GM12878 (cell line): ENCODE measurements around the gene GPR107. TPM values are rescaled to one million over a fixed set of nuclear protein-coding genes. Genes with fewer than 3 reads are reported as not detected.

ENCODE experiments used
- CBX3 ChIP-seq: fragments of 200-600 bp; sonication (generic); IDR thresholded peaks from 2 replicates; pipeline ENCODE4 v1.6.1; 2016; ENCODE audit warnings: low read depth, borderline replicate concordance
- EP300 ChIP-seq, 2 experiments: fragments of 150-350 bp in 1 of 2; IDR thresholded peaks; 2 replicates each; pipeline ENCODE4 v1.6.1; 2011 to 2012; ENCODE audit warnings: low read depth in 2 of 2, low read length in 2 of 2, borderline replicate concordance in 1 of 2, improper control_type of control experiment in 1 of 2, inconsistent platforms in 1 of 2; ENCODE audit not compliant: control insufficient read depth in 1 of 2
- ETV6 ChIP-seq, 2 experiments: fragments of 450-650 bp in 1 of 2; IDR thresholded peaks in 1 of 2; conservative IDR thresholded peaks in 1 of 2; 2 replicates each; pipeline ENCODE4 v1.6.1; 2014; ENCODE audit warnings: antibody characterized with exemption in 1 of 2, borderline replicate concordance in 1 of 2, low read depth in 1 of 2, mild to moderate bottlenecking in 1 of 2, moderate library complexity in 1 of 2
- GABPA ChIP-seq: IDR thresholded peaks from 2 replicates; pipeline ENCODE4 v1.6.1; 2014; ENCODE audit warnings: antibody characterized with exemption, low read depth, mild to moderate bottlenecking, inconsistent platforms
- GATAD2B ChIP-seq: fragments of 450-650 bp; conservative IDR thresholded peaks from 2 replicates; pipeline ENCODE4 v1.6.1; 2017; ENCODE audit warnings: low read depth, mild to moderate bottlenecking, moderate library complexity
- IRF4 ChIP-seq: IDR thresholded peaks from 2 replicates; pipeline ENCODE4 v1.6.1; 2011; ENCODE audit warnings: low read depth, low read length
- KDM1A ChIP-seq: fragments of 200-600 bp; sonication (generic); IDR thresholded peaks from 2 replicates; pipeline ENCODE4 v1.6.1; 2016; ENCODE audit warnings: borderline replicate concordance
- PML ChIP-seq: IDR thresholded peaks from 2 replicates; pipeline ENCODE4 v1.6.1; 2012; ENCODE audit warnings: low read length, inconsistent platforms
- POLR2A ChIP-seq: IDR thresholded peaks from 2 replicates; pipeline ENCODE4 v1.6.1; 2011; ENCODE audit warnings: low read depth, mild to moderate bottlenecking, low read length
- RBBP5 ChIP-seq: fragments of 200-600 bp; sonication (generic); conservative IDR thresholded peaks from 2 replicates; pipeline ENCODE4 v1.6.1; 2016
- SMAD1 ChIP-seq: fragments of 450-650 bp; IDR thresholded peaks from 2 replicates; pipeline ENCODE4 v1.6.1; 2018; ENCODE audit warnings: mild to moderate bottlenecking, low read depth; ENCODE audit not compliant: partially characterized antibody
- SPI1 ChIP-seq: IDR thresholded peaks from 2 replicates; pipeline ENCODE4 v1.6.1; 2011; ENCODE audit warnings: low read depth, mild to moderate bottlenecking, low read length, moderate library complexity, borderline replicate concordance; ENCODE audit not compliant: insufficient read depth
- TBL1XR1 ChIP-seq: IDR thresholded peaks from 2 replicates; pipeline ENCODE4 v1.6.1; 2012; ENCODE audit warnings: low read depth, low read length, improper control_type of control experiment
- ZBED1 ChIP-seq: IDR thresholded peaks from 2 replicates; pipeline ENCODE4 v1.6.1; 2016; ENCODE audit warnings: borderline replicate concordance
- ZNF207 ChIP-seq: fragments of 450-650 bp; IDR thresholded peaks from 2 replicates; pipeline ENCODE4 v1.6.1; 2014; ENCODE audit warnings: antibody characterized with exemption, mild to moderate bottlenecking, borderline replicate concordance
- ZNF24 ChIP-seq: fragments of 450-650 bp; IDR thresholded peaks from 2 replicates; pipeline ENCODE4 v1.6.1; 2017; ENCODE audit warnings: antibody characterized with exemption, mild to moderate bottlenecking
- ZNF384 ChIP-seq: IDR thresholded peaks from 2 replicates; pipeline ENCODE4 v1.6.1; 2012; ENCODE audit warnings: low read depth, mild to moderate bottlenecking, low read length, improper control_type of control experiment, borderline replicate concordance
- ZZZ3 ChIP-seq: IDR thresholded peaks from 2 replicates; pipeline ENCODE4 v1.6.1; 2011; ENCODE audit warnings: low read depth; ENCODE audit not compliant: control insufficient read depth, insufficient read length
- polyA plus RNA-seq, 11 experiments: library from polyadenylated mRNA; depleted of rRNA in 4 of 11; unstranded in 6 of 11; stranded (reverse) in 5 of 11; fragments of >200 nt; fragmentation: Nextera tagmentation in 4 of 11; fragmentation: Illumina TruSeq in 1 of 11; extraction: Ambion mirVana in 4 of 11; extraction: Trizol in 1 of 11; gene quantifications; 1 replicate in 1 of 11; 2 replicates in 10 of 11; pipeline versions ENCODE4 v1.2.1 to v1.2.3, GENCODE V29; 2011 to 2016; ENCODE audit warnings: inconsistent platforms in 2 of 11, missing spikeins in 2 of 11, low read depth in 1 of 11
- total RNA-seq, 4 experiments: library from RNA; depleted of rRNA in 3 of 4; stranded (reverse); fragments of >200 nt in 3 of 4; fragmentation: Illumina TruSeq in 1 of 4; extraction: Trizol in 1 of 4; gene quantifications; 2 replicates each; pipeline versions ENCODE4 v1.2.1 to v1.2.3, GENCODE V29; 2013 to 2021
- TF ChIP-seq, protein P1 (sequence below): fragments of 450-650 bp; IDR thresholded peaks from 2 replicates; pipeline ENCODE4 v1.6.1; 2016; ENCODE audit warnings: mild to moderate bottlenecking
- TF ChIP-seq, protein P2 (sequence below): IDR thresholded peaks from 2 replicates; pipeline ENCODE4 v1.6.1; 2011; ENCODE audit warnings: borderline replicate concordance, low read depth, mild to moderate bottlenecking, moderate library complexity, low read length; ENCODE audit not compliant: insufficient read depth, poor library complexity, severe bottlenecking
- TF ChIP-seq, protein P3 (sequence below): fragments of 450-650 bp; conservative IDR thresholded peaks from 2 replicates; pipeline ENCODE4 v1.6.1; 2017; ENCODE audit warnings: mild to moderate bottlenecking, moderate library complexity
- TF ChIP-seq, protein P4 (sequence below): fragments of 450-650 bp; IDR thresholded peaks from 2 replicates; pipeline ENCODE4 v1.6.1; 2017; ENCODE audit warnings: borderline replicate concordance

GPR107 gene
- total and polyA plus RNA-seq, 10 of the 15 experiments (the other 5 are each of a cell fraction or from before 2014, with no cell fraction given) = 2.7 to 21.4 (median 10.6) TPM

DNA sequence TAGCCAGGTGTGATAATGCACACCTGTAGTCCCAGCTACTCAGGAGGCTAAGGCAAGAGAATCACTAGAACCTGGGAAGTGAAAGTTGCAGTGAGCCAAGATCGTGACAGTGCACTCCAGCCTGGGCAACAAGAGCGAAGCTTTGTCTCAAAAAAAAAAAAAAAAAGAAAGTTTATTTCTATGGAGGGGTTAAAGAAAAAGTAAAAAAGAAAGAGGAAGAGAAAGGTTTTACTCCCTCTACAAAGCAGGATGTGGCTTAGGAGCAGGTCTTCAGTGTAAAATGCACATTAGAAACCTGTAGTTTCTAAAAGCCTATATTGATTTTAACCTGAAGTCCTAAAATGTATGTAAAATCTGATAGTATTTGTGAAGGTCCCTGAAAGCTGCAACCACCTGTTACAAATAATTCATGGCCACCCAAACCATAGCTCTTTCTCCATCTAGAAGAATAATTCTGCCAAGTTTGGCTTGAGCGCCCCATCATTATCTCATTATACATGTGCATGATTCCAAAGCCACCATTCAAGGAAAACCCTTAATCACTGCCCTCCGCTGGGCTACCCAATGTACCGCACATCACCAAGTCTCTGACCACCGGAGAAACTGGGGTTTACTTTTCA lies 14.1 kb upstream of the GPR107 start (continued):
- TF ChIP-seq, protein P1, sequence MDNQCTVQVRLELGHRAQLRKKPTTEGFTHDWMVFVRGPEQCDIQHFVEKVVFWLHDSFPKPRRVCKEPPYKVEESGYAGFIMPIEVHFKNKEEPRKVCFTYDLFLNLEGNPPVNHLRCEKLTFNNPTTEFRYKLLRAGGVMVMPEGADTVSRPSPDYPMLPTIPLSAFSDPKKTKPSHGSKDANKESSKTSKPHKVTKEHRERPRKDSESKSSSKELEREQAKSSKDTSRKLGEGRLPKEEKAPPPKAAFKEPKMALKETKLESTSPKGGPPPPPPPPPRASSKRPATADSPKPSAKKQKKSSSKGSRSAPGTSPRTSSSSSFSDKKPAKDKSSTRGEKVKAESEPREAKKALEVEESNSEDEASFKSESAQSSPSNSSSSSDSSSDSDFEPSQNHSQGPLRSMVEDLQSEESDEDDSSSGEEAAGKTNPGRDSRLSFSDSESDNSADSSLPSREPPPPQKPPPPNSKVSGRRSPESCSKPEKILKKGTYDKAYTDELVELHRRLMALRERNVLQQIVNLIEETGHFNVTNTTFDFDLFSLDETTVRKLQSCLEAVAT = peak; percentile 91
- TF ChIP-seq RBBP5 (no peak), TBL1XR1 (peak; percentile 37), KDM1A (no peak), SMAD1 (no peak), ZZZ3 (no peak), ZNF384 (peak; percentile 63; the same call in 1 of the 2 replicates), ZNF207 (no peak), POLR2A (peak; percentile 48), ETV6 (conservative IDR thresholded peaks at IDR 0.05 in 1 of 2, IDR thresholded peaks at IDR 0.05 in 1 of 2; ENCODE audit: borderline replicate concordance in 1 of 2, low read depth in 1 of 2) (no peak; a peak in 1 of 4 replicates), EP300 (IDR thresholded peaks at IDR 0.05; ENCODE audit: borderline replicate concordance in 1 of 2, control insufficient read depth in 1 of 2, low read depth in 2 of 2, low read length in 2 of 2) (peak; percentile 46 to 63; a peak in 2 of 4 replicates), GATAD2B (no peak), ZBED1 (peak; percentile 87), SPI1 (peak; percentile 76), IRF4 (no peak), CBX3 (no peak), ZNF24 (no peak), PML (no peak), GABPA (no peak)
- TF ChIP-seq, protein P2, sequence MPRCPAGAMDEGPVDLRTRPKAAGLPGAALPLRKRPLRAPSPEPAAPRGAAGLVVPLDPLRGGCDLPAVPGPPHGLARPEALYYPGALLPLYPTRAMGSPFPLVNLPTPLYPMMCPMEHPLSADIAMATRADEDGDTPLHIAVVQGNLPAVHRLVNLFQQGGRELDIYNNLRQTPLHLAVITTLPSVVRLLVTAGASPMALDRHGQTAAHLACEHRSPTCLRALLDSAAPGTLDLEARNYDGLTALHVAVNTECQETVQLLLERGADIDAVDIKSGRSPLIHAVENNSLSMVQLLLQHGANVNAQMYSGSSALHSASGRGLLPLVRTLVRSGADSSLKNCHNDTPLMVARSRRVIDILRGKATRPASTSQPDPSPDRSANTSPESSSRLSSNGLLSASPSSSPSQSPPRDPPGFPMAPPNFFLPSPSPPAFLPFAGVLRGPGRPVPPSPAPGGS = peak; percentile 8
- TF ChIP-seq, protein P3, sequence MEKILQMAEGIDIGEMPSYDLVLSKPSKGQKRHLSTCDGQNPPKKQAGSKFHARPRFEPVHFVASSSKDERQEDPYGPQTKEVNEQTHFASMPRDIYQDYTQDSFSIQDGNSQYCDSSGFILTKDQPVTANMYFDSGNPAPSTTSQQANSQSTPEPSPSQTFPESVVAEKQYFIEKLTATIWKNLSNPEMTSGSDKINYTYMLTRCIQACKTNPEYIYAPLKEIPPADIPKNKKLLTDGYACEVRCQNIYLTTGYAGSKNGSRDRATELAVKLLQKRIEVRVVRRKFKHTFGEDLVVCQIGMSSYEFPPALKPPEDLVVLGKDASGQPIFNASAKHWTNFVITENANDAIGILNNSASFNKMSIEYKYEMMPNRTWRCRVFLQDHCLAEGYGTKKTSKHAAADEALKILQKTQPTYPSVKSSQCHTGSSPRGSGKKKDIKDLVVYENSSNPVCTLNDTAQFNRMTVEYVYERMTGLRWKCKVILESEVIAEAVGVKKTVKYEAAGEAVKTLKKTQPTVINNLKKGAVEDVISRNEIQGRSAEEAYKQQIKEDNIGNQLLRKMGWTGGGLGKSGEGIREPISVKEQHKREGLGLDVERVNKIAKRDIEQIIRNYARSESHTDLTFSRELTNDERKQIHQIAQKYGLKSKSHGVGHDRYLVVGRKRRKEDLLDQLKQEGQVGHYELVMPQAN = no peak
- TF ChIP-seq, protein P4, sequence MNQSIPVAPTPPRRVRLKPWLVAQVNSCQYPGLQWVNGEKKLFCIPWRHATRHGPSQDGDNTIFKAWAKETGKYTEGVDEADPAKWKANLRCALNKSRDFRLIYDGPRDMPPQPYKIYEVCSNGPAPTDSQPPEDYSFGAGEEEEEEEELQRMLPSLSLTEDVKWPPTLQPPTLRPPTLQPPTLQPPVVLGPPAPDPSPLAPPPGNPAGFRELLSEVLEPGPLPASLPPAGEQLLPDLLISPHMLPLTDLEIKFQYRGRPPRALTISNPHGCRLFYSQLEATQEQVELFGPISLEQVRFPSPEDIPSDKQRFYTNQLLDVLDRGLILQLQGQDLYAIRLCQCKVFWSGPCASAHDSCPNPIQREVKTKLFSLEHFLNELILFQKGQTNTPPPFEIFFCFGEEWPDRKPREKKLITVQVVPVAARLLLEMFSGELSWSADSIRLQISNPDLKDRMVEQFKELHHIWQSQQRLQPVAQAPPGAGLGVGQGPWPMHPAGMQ = no peak
